ENCODE results near the gene SIM2. TPM values are rescaled to one million over a fixed set of nuclear protein-coding genes. Genes with fewer than 3 reads are reported as not detected.

SIM2 gene
- 0.49 and 1.4 TPM in 2 replicates for total RNA-seq (2014; rRNA removed; shearing (Covaris generic))
- 0.16 and 0.24 TPM in 2 replicates for polyA plus RNA-seq (2016; fragmentation: Nextera tagmentation; extraction: Ambion mirVana)
- long read RNA-seq, result 0 reads

- Mint-ChIP-seq H3K27ac (no peak within 1 kb of the TSS), H3K4me1 (peaks cover 47% of the 10 kb centered on the region), H3K27me3 (ENCODE audit: insufficient read depth, low read depth, poor library complexity) (peaks cover 95% of the 10 kb centered on the region), H3K36me3 (ENCODE audit: low read depth) (no peaks in the 10 kb centered on the region; the same call in 2 of the 3 replicates), H3K9me3 (peaks cover 7% of the 10 kb centered on the region), H3K4me3 (peak within 1 kb of the TSS; percentile 67)
- Histone ChIP-seq H3K9me2 (ENCODE audit: insufficient read depth) (no peaks in the 10 kb centered on the region), H4K20me1 (replicated peaks; ENCODE audit: insufficient read depth) (peaks cover 14% of the 10 kb centered on the region), H3K4me1 (ENCODE audit: insufficient read depth) (peaks cover 57% of the 10 kb centered on the region), H2AFZ (peak within 1 kb of the TSS; percentile 90), H3K4me2 (peak within 1 kb of the TSS; percentile 85), H3K27me3 (ENCODE audit: insufficient read depth) (peaks cover 100% of the 10 kb centered on the region), H3K79me2 (replicated peaks; ENCODE audit: insufficient read depth) (no peaks in the 10 kb centered on the region), H3F3A (replicated peaks; ENCODE audit: low read depth) (peaks cover 17% of the 10 kb centered on the region), H3K27ac (ENCODE audit: low read depth) (no peak within 1 kb of the TSS), H3K4me3 (peak within 1 kb of the TSS; percentile 59), H3K36me3 (ENCODE audit: insufficient read depth) (no peaks in the 10 kb centered on the region)
- ATAC-seq, result peak; percentile 8
- no peak for TF ChIP-seq JUNB (IDR thresholded peaks at IDR 0.05; ENCODE audit: unreplicated experiment)
- peak; percentile 62 for TF ChIP-seq EZH2phosphoT487 (IDR thresholded peaks at IDR 0.05; ENCODE audit: unreplicated experiment)
- peak; percentile 93 for TF ChIP-seq EZH2 (IDR thresholded peaks at IDR 0.05; ENCODE audit: low read depth, unreplicated experiment)
- peak; percentile 62 for DNase-seq (ENCODE audit: low spot score)
Observed at GRCh38 chr21:36698981-36699545, at the start of gene SIM2. TSS of gene SIM2 (plus strand) at chr21:36699115. CDS start at chr21:36699747, 632 bp downstream.

- Histone ChIP-seq H3K27ac (ENCODE audit: low read depth) (no peak overlapping the region), H3K4me2 (no peak overlapping the region), H3K4me1 (ENCODE audit: insufficient read depth) (no peaks in the 10 kb centered on the region), H2AFZ (no peak overlapping the region), H3K79me2 (replicated peaks; ENCODE audit: insufficient read depth) (no peaks in the 10 kb centered on the region), H4K20me1 (replicated peaks; ENCODE audit: insufficient read depth) (no peaks in the 10 kb centered on the region), H3K27me3 (ENCODE audit: insufficient read depth) (no peaks in the 10 kb centered on the region), H3K36me3 (ENCODE audit: insufficient read depth) (no peaks in the 10 kb centered on the region), H3F3A (replicated peaks; ENCODE audit: low read depth) (no peaks in the 10 kb centered on the region), H3K4me3 (no peak overlapping the region), H3K9me2 (ENCODE audit: insufficient read depth) (0 out of 2 replicates have a peak, but pooled peaks cover 7% of the 10 kb centered on the region)
- ATAC-seq, result no peak
- no peak overlapping the region for H3K4me3 Mint-ChIP-seq
- H3K4me1 Mint-ChIP-seq, result no peaks in the 10 kb centered on the region
- no peaks in the 10 kb centered on the region; the same call in 2 of the 3 replicates for H3K9me3 Mint-ChIP-seq
- H3K27me3 Mint-ChIP-seq (ENCODE audit: insufficient read depth, low read depth, poor library complexity), result peaks cover 7% of the 10 kb centered on the region
- H3K27ac Mint-ChIP-seq, result no peak overlapping the region
- DNase-seq (ENCODE audit: low spot score), result no peak
- H3K36me3 Mint-ChIP-seq (ENCODE audit: low read depth), result no peaks in the 10 kb centered on the region
- TF ChIP-seq ETS1 (IDR thresholded peaks at IDR 0.05) (no peak), EZH2phosphoT487 (IDR thresholded peaks at IDR 0.05; ENCODE audit: unreplicated experiment) (no peak), STAT1 (IDR thresholded peaks at IDR 0.05; ENCODE audit: unreplicated experiment) (no peak), JUNB (IDR thresholded peaks at IDR 0.05; ENCODE audit: unreplicated experiment) (no peak), CTCF (conservative IDR thresholded peaks at IDR 0.05; ENCODE audit: low read depth in 2 of 2) (no peak), POLR2AphosphoS5 (IDR thresholded peaks at IDR 0.05; ENCODE audit: low read depth) (no peak), ZNF331 (CRISPR knock-in tag; IDR thresholded peaks at IDR 0.05; ENCODE audit: low read depth) (no peak), ZNF114 (CRISPR knock-in tag; IDR thresholded peaks at IDR 0.05) (no peak), REST (IDR thresholded peaks at IDR 0.05; ENCODE audit: unreplicated experiment) (no peak)
Observed at GRCh38 chr21:36654324-36654723, 44.6 kb upstream of the SIM2 start.
